ENCODE measurements around the gene SH3GL2.
A peak's percentile ranks its signal among the peaks of the same experiment; 100 is the strongest.

The SH3GL2 gene

GRCh38 chr9:17824191-17824590 is 245.3 kb downstream of the SH3GL2 start:
- peak; percentile 60 for DNase-seq

DNA sequence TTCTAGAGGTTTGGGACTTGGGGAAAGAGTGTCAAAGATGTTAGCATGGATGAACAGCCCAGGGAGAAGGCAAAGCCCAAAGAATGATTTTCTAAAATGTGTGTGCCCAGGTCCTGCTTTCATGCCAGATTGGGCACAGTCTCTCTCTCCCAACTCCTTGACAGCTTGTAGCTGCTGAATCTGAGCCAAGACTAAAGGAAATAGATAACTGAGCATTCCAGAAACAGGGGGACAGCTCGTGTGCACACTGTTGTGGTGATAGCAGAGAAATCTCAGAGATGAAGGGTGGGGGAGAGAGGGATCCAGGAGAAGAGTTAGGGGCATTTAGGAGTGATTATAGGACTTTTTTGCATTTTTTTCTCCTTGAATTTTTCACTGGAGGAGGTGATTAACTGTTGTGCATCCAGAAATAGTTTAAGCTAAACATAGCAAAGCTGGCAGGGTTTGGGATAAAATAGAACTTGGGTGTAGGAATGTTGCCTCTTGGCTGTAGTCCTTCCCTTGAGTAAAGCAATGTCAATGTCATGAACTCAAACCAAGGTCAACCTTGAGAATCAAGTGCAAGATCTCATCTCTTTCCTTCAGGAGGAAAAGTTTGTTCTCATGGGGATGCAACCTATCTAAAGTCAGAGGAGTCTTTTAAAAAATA is 245.9 kb downstream of the SH3GL2 start:
- DNase-seq: peak; percentile 12

- no peak for DNase-seq
Measured at GRCh38 chr9:17825265-17825659, 246.4 kb downstream of the SH3GL2 start.

DNA sequence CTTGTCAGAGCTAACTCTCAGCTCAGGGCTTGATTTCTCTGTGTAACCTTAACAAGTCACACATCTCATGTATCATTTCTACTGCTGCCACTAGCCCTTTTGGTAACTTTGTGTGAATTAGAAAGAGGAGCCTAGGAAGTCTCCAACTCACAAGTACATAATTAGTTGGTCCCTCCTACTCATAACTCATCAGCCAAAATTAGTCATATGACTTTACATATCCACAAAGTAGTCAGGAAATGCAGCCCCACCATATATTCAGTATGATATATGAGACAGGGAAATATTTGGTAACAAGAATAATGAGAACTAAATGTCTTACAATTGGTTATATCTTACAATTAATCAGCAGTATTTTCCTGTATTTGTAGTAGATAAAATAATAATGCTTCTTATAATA is 250.2 kb downstream of the SH3GL2 start:
- DNase-seq: no peak

GRCh38 chr9:17829812-17830385 is 251.0 kb downstream of the SH3GL2 start:
- DNase-seq: no peak

- no peak for DNase-seq
Measured at GRCh38 chr9:17832812-17833211, 253.9 kb downstream of the SH3GL2 start.

DNA sequence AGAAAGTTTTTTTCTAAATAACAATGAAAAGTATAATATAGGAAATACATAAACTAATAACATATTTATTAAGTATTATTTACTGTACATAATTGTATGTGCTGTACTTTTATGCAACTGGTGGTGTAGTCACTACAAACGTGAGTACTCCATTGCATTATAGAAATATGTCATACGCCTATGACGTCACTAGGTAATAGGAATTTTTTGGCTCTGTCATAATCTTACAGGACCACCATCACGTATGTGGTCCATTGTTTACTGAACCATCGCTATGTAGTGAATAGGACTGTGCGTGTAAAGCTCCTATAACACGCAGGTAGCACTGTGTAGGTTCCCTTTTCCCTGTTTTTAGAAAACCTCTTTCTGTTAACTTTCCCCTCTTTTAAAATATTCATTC is 255.0 kb downstream of the SH3GL2 start:
- DNase-seq: no peak

DNA sequence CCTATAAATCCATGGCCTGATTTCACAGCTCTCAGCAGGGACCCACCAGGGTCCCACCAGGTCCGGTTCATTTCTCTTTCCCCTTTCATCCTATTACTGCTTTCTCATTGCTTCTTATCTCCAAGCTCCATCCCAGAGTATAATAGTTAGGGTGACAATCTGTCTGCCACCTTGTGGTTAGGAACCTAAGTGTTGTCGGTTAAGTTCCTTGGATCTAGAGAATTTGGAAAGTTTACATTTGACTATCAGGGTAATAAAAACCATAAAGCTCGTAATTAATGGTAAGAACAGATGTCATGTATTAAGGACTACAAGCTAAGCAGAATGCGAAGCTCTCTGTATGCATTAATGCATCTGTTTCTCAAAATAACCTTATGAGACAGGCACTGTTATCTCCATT is 259.1 kb downstream of the SH3GL2 start:
- no peak for DNase-seq

DNA sequence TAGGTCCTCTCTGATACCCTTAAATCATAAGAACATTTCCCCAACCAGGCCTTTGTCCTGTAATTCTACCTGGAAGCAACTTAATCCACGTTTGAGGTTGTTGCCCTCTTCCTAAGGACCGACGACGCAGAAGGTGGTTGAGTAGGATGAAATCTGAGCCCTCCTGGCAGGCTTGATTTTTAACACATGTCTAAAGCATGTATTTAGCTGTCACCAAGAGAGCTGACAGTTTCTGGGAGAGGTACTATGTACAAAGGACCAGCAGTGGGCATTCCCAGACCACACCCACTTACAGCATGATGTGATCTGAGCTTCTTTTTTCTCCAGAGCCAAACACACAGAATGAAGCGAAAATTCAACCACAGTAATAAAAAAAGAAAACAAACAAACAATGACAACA is 260.9 kb downstream of the SH3GL2 start:
- DNase-seq: no peak

- no peak for DNase-seq
Measured at GRCh38 chr9:17843236-17843635, 264.4 kb downstream of the SH3GL2 start.

All from fibroblast of skin of back (primary cell).